Right ventricle myocardium superior (tissue), 1 donor: ENCODE measurements around the gene HMX2. TPM values are rescaled to one million over a fixed set of nuclear protein-coding genes. Genes with fewer than 3 reads are reported as not detected.
"Not testable (repeated sequence)": the region's sequence is repeated elsewhere in the genome, so short reads cannot be mapped to it uniquely, and the experiment has no call there.

Experiments used
- ATAC-seq: fragments of 200-7000 bp; cut with Tn5 transposase; one replicate; pipeline ENCODE4 v1.9.1; 2020; ENCODE audit warnings: mild to moderate bottlenecking; ENCODE audit not compliant: poor library complexity
- DNase-seq: peaks from one replicate; pipeline ENCODE4 v3.0.0-alpha.2; 2020
- intact Hi-C: fragments of 100-400 bp; cut with DNase I; formaldehyde crosslinking; loops from one replicate; pipeline ENCODE4 v1.11.2; 2022
- total RNA-seq: library from RNA; stranded (reverse); fragmentation: NEBNext Ultra II Directional; extraction: Animal tissue kit (Norgen Biotek cat#: 25700); gene quantifications from one replicate; pipeline ENCODE4 v1.2.1, GENCODE V29; 2021
- donor health status: DM: no; HTN: yes; CAD: no; lungs with severe emphysema.

Gene HMX2
- total RNA-seq, 1 donor from 2014 or later = not detected

GRCh38 chr10:123170961-123171360 is 23.0 kb downstream of the HMX2 start:
- ATAC-seq = no peak
- intact Hi-C loops = no loop called here
- DNase-seq = no peak

GRCh38 chr10:123171616-123172015 is 23.7 kb downstream of the HMX2 start:
- DNase-seq, ATAC-seq, intact Hi-C loops: not testable (repeated sequence)

GRCh38 chr10:123175389-123176387 is 27.8 kb downstream of the HMX2 start:
- intact Hi-C loops = no loop called here
- DNase-seq (no peak), ATAC-seq (no peak)

GRCh38 chr10:123178390-123178789 is 30.5 kb downstream of the HMX2 start:
- ATAC-seq, DNase-seq, intact Hi-C loops: not testable (repeated sequence)

GRCh38 chr10:123180101-123181090 is 32.5 kb downstream of the HMX2 start:
- DNase-seq = no peak
- intact Hi-C loops = no loop called here
- ATAC-seq = no peak

GRCh38 chr10:123183724-123184123 is 35.8 kb downstream of the HMX2 start:
- ATAC-seq = no peak
- intact Hi-C loops = no loop called here
- no peak for DNase-seq

DNA sequence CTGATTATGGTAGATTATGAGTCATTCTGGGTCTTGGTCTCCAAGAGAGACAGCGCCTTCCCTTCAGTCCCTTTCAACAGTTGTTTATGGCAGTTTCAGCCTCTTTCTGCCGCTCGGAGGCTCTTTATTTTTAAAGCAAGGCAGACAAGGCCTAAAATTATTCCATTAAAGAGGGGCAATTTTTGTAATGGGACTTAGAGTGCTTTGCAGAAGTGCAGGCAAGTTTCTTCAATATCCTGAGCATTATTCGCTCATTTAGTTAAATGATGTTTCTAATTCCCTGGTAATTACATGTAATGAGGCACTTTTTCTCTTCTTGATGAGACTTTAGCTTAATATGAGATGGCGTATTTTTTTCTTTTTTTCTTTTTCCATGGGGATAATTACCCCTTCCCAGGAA is 39.8 kb downstream of the HMX2 start:
- DNase-seq (no peak), ATAC-seq (no peak)
- intact Hi-C loops = no loop called here

DNA sequence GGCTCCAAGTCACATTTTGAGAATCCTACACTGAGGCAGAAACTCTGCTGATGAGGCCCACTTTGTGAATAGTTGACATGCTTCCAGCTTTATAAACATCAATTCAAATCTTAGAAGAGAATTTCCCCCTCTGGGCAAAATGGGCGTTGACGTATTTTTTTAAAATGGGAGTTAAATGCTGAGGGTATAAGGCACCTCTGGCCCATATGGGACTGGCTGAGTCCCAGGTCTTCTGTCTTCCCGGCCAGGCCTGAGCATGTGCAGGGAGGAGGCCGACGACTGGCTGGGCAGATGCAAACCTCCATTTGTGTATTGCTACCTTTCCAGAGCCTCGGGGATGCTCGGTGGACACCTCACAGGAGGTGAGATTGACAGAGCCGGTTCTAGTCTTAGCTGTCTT is 44.0 kb downstream of the HMX2 start:
- intact Hi-C loops = no loop called here
- ATAC-seq = no peak
- DNase-seq = no peak

GRCh38 chr10:123194056-123194455 is 46.1 kb downstream of the HMX2 start:
- no peak for ATAC-seq
- intact Hi-C loops = no loop called here
- DNase-seq = no peak

Other genes starting within 250 kb of the HMX2 start
- gene FAM24A, start 237.5 kb upstream of the HMX2 start, total RNA-seq = not detected
- 7.4 TPM for gene C10orf88, start 193.9 kb upstream of the HMX2 start, total RNA-seq
- 2.9 TPM for gene PSTK, start 167.7 kb upstream of the HMX2 start, total RNA-seq
- gene IKZF5, start 139.3 kb upstream of the HMX2 start, total RNA-seq = 9.7 TPM
- gene ACADSB, start 139.1 kb upstream of the HMX2 start, total RNA-seq = 83.6 TPM
- gene HMX3, start 12.2 kb upstream of the HMX2 start, total RNA-seq = not detected
- gene BUB3, start 6.3 kb downstream of the HMX2 start, total RNA-seq = 36.3 TPM